ENCODE measurements around the gene BARHL2. TPM values are rescaled to one million over a fixed set of nuclear protein-coding genes. Genes with fewer than 3 reads are reported as not detected.

The BARHL2 gene
- not detected for total RNA-seq

DNA sequence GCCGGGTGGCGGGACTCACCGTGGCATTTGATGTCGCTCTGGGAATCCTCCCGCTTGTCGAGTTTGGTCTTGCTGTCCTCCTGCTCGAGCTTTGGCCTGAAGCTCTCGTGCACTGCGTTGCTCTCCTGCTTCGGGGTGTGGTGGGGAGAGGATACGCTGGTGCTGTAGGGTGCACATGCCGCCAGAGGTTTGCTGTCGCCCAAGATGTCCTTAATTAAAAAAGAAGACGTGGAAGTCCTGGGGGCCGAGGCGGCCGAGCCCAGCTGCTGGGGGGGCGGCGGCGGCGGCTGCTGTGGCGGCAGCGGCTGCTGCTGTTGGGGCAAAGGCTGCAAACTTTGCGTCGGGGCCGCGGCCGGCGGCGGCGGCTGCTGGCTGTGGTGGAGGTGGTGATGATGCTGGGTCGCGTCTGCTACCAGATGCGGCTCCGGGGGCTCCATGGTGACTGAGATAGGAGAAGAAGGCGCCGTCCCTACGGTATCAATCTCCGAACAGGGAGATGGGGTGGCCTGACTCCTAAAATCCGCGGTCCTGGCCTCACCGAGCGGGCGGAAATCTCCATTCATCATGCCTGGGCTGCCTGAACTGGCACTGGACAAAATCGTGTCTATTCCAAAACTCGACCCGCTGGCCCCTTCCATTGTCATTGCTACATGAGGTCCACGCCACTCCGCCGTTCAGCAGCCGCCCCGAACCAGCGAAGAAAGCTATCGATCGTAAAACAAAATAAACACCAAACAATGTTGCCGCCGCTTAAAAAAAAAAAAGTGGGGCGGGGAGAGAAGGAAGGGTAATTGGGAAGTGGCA is at the start of gene BARHL2:
Gene BARHL2 (minus strand): TSS at position 751 of the 804 bp plus-strand sequence. CDS start 107 bp downstream, at position 644.
- no peak for DNase-seq (ENCODE audit: low read depth in 2 of 3, low spot score in 2 of 3)

GRCh38 chr1:90763930-90764329 is 46.8 kb upstream of the BARHL2 start:
- no peak for DNase-seq (ENCODE audit: low read depth in 2 of 3, low spot score in 2 of 3)

- no peak for DNase-seq (ENCODE audit: low read depth in 2 of 3, low spot score in 2 of 3)
These were observed 46.4 kb upstream of the BARHL2 start for GRCh38 chr1:90763506-90763905.

DNA sequence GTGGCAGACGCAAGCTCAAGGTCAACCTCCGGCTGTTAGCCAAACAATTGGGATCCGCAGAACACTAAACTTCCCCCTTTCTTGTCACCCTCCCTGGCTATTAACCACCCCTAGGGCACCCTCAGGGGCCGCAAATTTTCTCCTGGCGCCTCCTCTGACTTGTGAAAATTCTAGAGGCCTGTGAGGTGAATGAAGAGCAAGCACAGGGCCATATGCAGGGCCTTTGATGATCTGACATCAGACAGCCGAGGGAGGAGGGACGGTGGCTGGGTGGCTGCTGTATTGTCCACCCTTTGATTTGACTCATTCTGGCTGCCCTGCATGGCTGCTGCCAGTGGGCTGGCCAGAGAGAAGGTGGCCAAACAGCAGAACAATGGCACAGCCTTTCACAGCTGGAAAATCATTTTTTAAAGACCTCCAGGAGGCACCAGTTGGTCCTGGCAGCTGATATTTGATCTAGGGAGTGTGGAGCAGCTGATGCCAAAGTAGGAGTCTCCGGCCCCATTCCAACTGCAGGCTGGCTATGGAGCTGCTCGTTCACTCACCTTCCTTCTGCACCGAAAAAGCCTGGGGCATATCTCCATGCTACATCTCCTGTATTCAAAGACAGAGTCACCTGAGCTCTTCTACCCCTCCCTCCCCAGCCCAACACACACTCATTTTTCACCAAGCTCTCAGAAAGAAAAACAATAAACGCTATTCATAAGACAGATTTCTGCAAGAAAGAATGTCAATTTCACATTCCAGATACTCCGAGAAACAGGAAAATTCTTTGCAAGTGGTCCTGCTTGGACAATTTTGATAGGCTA is 44.9 kb upstream of the BARHL2 start:
- no peak for DNase-seq (ENCODE audit: low read depth in 2 of 3, low spot score in 2 of 3)

GRCh38 chr1:90761156-90761555 is 44.1 kb upstream of the BARHL2 start:
- no peak for DNase-seq (ENCODE audit: low read depth in 2 of 3, low spot score in 2 of 3)

DNA sequence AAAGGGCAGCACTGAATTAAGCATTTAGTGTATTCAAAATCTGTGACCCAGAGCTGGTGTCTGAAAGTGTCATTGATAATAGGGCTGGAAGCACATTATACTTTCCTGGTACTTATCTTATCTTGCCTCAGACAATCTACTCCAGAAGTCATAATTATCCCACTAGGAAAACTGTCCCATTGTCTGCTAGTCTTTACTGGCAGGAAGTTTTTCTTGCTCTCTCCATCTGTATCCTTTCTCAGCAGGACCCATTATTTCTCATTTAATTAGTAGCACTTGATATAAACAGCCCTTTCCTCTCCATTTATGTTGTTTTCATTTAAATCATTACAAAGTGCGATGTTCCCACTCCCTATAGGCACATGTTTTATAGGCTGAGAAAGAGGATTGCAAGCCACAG is 36.5 kb upstream of the BARHL2 start:
- no peak for DNase-seq (ENCODE audit: low read depth in 2 of 3, low spot score in 2 of 3)

- no peak for DNase-seq (ENCODE audit: low read depth in 2 of 3, low spot score in 2 of 3)
These were observed 31.6 kb upstream of the BARHL2 start for GRCh38 chr1:90748668-90749067.

- no peak for DNase-seq (ENCODE audit: low read depth in 2 of 3, low spot score in 2 of 3)
These were observed 29.8 kb upstream of the BARHL2 start for GRCh38 chr1:90746857-90747256.

- DNase-seq (ENCODE audit: low read depth in 2 of 3, low spot score in 2 of 3): no peak
These were observed 28.9 kb upstream of the BARHL2 start for GRCh38 chr1:90745972-90746371.

DNA sequence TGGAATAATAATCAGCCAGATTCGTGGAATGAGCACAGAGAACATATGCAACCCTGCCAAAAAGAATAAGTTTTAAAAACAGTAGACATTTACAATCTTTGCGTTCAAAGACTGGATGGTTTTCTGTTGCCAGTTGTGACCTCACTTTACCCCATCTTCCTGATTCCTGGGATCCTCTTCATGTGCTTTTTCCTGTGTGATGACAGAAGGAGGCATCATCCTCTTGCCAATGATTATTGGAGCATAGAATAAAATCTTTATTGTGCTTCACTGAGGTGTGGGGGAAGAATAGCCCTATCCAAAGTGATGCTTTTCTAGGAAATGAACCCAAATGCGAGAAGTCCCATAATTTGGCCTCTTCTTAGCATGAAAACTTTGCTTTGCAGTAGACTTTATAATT is 15.0 kb upstream of the BARHL2 start:
- no peak for DNase-seq (ENCODE audit: low read depth in 2 of 3, low spot score in 2 of 3)

DNA sequence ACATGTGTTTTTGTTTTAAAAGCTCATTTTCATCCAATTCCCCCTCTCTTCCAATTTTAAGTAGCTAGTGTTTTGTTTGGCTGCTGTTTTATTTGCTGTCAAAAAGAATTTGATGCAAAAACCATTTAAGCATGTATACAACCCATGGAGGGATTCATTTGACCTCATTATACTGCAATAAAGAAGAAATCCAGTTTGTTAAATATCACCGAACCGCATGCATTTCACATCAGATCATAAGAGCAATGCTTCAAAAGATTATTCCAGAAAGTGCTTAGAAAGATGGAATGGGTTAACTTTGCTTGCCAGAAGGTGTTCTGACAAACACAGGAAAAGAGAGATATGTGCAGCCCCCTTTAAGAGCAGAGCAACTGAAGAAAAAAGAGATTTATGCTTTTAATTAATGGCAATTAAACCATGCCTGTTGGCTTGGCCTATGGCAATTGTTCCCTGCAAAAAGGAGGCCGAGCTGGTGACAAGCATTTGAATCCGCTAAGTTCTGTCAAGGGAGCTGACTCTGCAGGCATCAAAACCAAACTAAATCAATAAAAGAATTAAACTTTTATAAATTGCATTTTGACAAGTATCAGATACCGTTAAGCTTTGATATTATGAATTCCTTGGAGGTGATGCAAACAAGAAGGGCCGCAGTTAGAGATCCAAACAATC is 14.4 kb upstream of the BARHL2 start:
- DNase-seq (ENCODE audit: low read depth in 2 of 3, low spot score in 2 of 3): peak in 1 of 3 donors; percentile 8

- peak in 1 of 3 donors; percentile 35 for DNase-seq (ENCODE audit: low read depth in 2 of 3, low spot score in 2 of 3)
These were observed 13.3 kb upstream of the BARHL2 start for GRCh38 chr1:90730243-90731022.

DNA sequence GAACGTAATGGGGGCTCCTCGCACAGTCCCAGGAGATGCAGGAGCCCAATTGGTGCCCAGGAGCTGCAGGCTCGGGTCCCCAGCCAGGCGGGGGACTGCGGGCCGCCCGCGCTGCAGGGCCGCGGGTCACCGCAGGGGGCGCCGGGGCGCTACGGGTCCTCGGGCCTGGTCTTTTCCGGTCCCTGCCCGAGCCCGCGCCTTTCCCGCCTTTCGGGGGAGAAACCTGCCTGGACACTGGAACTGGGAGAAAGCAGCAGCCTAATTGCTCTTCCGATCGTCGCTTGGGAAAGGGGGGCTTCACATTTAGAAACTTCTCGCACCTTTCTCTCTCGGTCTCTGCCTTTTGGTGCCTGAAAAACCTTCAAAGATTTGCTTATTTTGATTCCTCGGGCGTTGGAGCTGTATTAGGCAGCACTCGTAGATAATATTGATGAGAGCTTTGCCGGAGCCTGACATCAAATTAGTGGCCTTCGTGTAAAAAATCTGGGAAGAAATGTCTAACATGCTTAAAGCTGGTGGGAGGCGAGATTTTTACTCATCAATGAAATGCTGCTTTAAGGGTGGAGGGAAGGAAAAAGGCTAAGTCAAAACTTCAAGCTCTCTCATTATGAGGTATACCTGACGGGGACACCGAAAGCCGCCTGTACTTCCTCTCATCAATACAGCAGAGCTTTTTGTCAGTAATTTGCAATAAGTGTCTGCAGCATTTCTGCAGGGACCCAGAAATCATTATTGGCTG is 12.6 kb upstream of the BARHL2 start:
- peak in 1 of 3 donors; percentile 21 for DNase-seq (ENCODE audit: low read depth in 2 of 3, low spot score in 2 of 3)

DNA sequence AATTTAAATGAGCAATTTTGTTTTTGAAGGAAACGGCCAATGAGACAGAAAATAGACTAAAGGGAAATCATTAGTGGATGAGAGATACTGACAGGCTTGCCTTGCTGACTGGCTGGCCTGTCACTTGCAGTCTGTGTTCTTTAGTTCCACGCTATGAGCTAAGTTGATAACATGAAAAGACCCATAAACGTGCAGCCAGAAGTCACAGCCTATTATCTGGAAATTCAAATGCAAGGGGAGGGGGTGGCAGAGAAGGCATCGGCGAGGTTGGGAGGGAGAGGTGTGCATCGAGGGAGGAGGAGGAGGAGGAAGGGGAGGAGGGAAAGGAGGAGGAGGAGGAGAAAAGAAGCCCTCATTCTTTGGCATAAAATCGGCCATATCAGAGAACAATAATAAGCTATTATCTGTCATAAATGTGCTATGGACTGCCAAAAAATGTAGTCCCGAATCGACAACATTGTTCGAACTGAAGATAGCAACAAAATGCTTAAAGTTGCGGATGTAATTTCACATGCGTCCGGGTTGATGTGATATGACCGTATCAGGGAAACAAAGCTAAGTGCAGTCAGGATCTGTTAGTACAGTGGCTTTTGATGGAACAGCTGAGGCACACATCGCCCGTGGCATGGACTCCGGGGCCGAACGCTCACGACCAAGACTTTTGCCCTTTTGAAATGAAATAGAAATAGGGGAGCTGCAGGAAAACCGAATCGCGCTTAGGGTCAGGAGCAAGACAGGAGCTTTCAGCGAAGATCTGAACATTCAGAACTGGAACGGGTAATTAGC is 11.6 kb upstream of the BARHL2 start:
- DNase-seq (ENCODE audit: low read depth in 2 of 3, low spot score in 2 of 3): no peak

DNA sequence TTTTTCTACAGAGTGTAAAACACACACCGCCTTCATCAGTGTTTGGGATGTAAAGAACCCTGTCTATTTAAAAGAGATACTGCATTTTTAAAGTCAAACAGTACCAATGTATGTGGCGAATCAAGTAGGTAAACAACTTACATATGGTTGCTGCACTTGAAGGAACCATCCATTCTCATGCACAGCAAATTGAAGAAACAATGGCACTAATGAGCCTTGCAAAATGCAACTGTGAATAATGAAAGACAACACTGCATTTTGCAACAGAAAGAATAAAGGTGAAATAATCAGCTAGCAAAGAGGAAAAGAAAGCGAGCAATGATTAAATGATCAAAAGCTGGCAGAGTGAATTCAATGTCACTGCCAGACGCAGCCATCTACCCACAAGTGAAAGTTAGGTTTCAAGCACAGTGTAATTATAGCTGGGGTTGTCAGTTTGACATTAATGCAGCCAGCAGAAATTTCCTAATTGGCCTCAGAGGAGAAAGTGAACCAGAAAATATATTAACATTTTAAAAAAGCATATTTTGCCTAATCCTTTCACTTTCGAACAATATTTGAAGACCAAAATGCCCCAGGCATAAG is 10.9 kb upstream of the BARHL2 start:
- DNase-seq (ENCODE audit: low read depth in 2 of 3, low spot score in 2 of 3): no peak

- no peak for DNase-seq (ENCODE audit: low read depth in 2 of 3, low spot score in 2 of 3)
These were observed 9.9 kb upstream of the BARHL2 start for GRCh38 chr1:90726986-90727480.

GRCh38 chr1:90726425-90726985 is 9.4 kb upstream of the BARHL2 start:
- DNase-seq (ENCODE audit: low read depth in 2 of 3, low spot score in 2 of 3): no peak

Measured in hematopoietic multipotent progenitor cell (in vitro differentiated cells).